Activated CD8-positive, alpha-beta T cell treated with anti-CD3 and anti-CD28 coated beads for 36 hours (primary cell): Measurements from ENCODE around the gene VDAC1. TPM values are rescaled to one million over a fixed set of nuclear protein-coding genes. Genes with fewer than 3 reads are reported as not detected.

Experiments
- ATAC-seq: fragments of 200-7000 bp; cut with Tn5 transposase; one replicate; pipeline ENCODE4 v1.10.0; 2021; ENCODE audit warnings: mild to moderate bottlenecking, moderate library complexity
- CTCF ChIA-PET: fragments of 350-600 bp; sonication (Branson Sonifier 250); formaldehyde crosslinking; loops from one replicate; lab custom pipeline; 2021; ENCODE audit warnings: antibody characterized with exemption; lab: Charles Lee
- POLR2A ChIA-PET: fragments of 350-600 bp; sonication (Branson Sonifier 250); formaldehyde crosslinking; loops from one replicate; lab custom pipeline; 2021; ENCODE audit warnings: antibody characterized with exemption; lab: Charles Lee
- DNase-seq: peaks from one replicate; pipeline ENCODE4 v3.0.0-alpha.2; 2020
- H3K27ac Mint-ChIP-seq: one replicate; pipeline ENCODE4 v1.8.0; 2021; ENCODE audit warnings: mild to moderate bottlenecking, mixed read lengths
- H3K27me3 Mint-ChIP-seq: one replicate; pipeline ENCODE4 v1.8.0; 2021; ENCODE audit warnings: mixed read lengths
- H3K36me3 Mint-ChIP-seq: one replicate; pipeline ENCODE4 v1.8.0; 2021; ENCODE audit warnings: low read depth, mixed read lengths
- H3K4me1 Mint-ChIP-seq: one replicate; pipeline ENCODE4 v1.8.0; 2021; ENCODE audit warnings: low read depth, mixed read lengths
- H3K4me3 Mint-ChIP-seq: one replicate; pipeline ENCODE4 v1.8.0; 2021; ENCODE audit warnings: mild to moderate bottlenecking, moderate library complexity, mixed read lengths
- H3K9me3 Mint-ChIP-seq: one replicate; pipeline ENCODE4 v1.8.0; 2021; ENCODE audit warnings: mixed read lengths
- intact Hi-C: fragments of 100-400 bp; cut with micrococcal nuclease; formaldehyde crosslinking; loops from one replicate; pipeline ENCODE4 v1.10.0; 2022
- total RNA-seq, 2 experiments: library from RNA; stranded (reverse); gene quantifications; one replicate each; pipeline ENCODE4 v1.2.3, GENCODE V29; 2021
- TF ChIP-seq, protein P1 (sequence below): fragments of 200-600 bp; IDR thresholded peaks from one replicate; pipeline ENCODE4 v1.8.0; 2022; ENCODE audit warnings: antibody characterized with exemption, mild to moderate bottlenecking

The VDAC1 gene
- total RNA-seq, 2 experiments from 2014 or later = 481 to 484 TPM

DNA sequence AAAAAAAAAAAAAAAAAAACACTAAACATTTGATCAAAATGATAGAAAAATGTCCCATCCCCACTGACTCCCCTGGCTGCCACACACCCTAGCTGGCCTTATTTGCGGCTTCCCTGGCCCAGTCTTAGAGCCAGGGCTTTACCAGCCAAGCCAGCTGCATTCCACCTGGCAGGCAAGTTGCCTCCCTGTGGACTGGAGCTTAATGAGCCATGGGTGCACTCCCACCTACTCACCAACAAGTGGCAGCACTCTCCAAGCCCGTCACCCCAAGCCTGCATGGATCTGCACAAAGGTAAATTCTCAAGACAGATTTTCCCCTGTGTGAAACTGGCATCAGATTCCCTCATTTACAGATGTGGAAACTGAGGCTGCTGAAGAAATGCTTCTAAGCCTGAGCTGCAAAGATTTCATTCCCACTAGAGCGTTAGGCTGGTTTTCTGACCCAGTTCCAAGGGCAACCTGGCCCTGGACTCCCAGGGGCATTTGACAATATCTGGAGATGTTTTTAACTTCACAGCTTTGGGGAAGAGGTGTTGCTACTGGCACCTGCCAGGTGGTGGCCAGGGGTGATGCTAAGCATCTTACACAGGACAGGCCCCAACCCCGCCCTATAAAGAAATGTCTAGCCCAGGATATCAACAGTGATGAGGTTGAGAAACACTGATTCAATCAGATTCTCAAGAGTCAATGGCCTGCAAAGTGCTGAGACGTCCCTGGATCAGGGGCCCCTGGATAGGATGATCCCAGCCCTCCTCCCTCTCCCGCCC is 21.9 kb upstream of the VDAC1 start:
- Mint-ChIP-seq H3K9me3 (no peaks in the 10 kb centered on the region), H3K27me3 (no peaks in the 10 kb centered on the region), H3K36me3 (no peaks in the 10 kb centered on the region), H3K4me1 (no peaks in the 10 kb centered on the region), H3K27ac (no peak overlapping the region), H3K4me3 (no peak overlapping the region)
- DNase-seq = peak; percentile 73
- intact Hi-C loops = no loop called here
- POLR2A ChIA-PET = interaction anchor here (1.3 kb wide), 1 partner anchor 24 kb away, joined by 3 read pairs; no protein-coding TSS in a partner anchor
- TF ChIP-seq, protein P1, sequence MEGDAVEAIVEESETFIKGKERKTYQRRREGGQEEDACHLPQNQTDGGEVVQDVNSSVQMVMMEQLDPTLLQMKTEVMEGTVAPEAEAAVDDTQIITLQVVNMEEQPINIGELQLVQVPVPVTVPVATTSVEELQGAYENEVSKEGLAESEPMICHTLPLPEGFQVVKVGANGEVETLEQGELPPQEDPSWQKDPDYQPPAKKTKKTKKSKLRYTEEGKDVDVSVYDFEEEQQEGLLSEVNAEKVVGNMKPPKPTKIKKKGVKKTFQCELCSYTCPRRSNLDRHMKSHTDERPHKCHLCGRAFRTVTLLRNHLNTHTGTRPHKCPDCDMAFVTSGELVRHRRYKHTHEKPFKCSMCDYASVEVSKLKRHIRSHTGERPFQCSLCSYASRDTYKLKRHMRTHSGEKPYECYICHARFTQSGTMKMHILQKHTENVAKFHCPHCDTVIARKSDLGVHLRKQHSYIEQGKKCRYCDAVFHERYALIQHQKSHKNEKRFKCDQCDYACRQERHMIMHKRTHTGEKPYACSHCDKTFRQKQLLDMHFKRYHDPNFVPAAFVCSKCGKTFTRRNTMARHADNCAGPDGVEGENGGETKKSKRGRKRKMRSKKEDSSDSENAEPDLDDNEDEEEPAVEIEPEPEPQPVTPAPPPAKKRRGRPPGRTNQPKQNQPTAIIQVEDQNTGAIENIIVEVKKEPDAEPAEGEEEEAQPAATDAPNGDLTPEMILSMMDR = peak; percentile 43
- peak; percentile 99 for ATAC-seq
- CTCF ChIA-PET = interaction anchor here (0.6 to 4.0 kb wide), 32 partner anchors 9 to 265 kb away, joined by 3 to 44 read pairs (median 4); partner anchors contain the start of gene VDAC1

DNA sequence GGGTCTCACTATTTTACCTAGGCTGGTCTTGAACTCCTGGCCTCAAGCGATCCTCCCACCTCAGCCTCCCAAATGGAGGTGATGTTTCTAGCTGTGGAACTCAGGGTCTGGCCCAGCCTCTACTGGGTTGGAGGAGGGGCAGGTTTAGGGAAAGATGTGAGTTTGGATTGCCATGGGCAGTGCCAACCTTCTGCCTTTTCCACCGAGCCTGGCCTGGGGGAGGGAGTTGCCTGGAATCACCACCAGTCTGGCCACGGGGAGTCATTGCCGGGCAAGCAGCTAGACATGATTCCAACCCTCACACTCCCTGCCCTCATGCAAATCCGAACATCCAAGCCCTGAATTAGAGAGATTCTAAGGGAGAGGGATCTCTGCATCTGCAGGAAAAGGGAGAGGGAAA is 21.0 kb upstream of the VDAC1 start:
- Mint-ChIP-seq H3K9me3 (no peaks in the 10 kb centered on the region), H3K36me3 (no peaks in the 10 kb centered on the region), H3K4me3 (no peak overlapping the region), H3K27ac (no peak overlapping the region), H3K27me3 (no peaks in the 10 kb centered on the region), H3K4me1 (no peaks in the 10 kb centered on the region)
- intact Hi-C loops = no loop called here
- ATAC-seq = no peak
- POLR2A ChIA-PET = interaction anchor here (0.7 kb wide), 1 partner anchor 31 kb away, joined by 3 read pairs; no protein-coding TSS in a partner anchor
- TF ChIP-seq, protein P1 = no peak
- DNase-seq = no peak
- CTCF ChIA-PET = interaction anchor here (0.7 to 4.0 kb wide), 17 partner anchors 10 to 255 kb away, joined by 3 to 44 read pairs (median 5); partner anchors contain the start of gene VDAC1

DNA sequence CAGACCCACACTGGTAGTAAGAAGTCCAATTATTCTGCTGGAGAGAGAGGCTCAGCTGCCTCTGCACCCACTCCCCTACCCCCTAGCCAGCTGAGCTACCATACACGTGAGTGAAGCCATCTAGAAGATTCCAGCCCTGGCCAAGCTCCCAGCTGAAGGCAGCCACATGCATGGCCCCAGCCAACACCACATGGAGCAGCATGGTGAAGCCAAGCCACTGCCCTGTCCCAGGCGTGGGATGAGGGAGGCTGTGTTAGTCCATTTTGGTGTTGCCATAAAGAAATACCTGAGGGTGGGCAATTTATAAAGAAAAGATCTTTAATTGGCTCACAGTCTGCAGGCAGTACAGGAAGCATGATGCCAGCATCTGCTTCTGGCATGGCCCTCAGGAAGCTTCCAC is 20.0 kb upstream of the VDAC1 start:
- ATAC-seq = no peak
- intact Hi-C loops = no loop called here

DNA sequence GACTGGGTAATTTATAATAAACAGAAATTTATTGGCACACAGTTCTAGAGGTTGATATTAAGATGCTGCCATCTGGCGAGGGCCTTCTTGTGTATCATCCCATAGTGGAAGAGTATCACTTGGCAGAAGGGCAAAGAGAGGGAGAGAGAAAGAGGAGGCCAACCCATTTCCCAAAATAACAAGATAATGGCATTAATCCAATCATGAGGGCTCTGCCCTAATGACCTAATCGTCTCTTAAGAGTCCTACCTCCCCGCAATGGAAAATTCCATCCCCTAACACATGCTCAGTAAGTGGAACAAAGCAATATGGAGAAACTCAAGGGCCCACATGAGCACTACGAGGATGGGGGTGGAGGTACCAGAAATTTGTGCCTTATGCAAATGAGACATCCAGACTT is 17.6 kb upstream of the VDAC1 start:
- H3K9me3 Mint-ChIP-seq = no peaks in the 10 kb centered on the region
- ChIA-PET POLR2A (no interaction called here), CTCF (interaction anchor here (1.6 kb wide), 1 partner anchor 17 kb away, joined by 4 read pairs; no protein-coding TSS in a partner anchor)
- no peak overlapping the region for H3K4me3 Mint-ChIP-seq
- no peaks in the 10 kb centered on the region for H3K4me1 Mint-ChIP-seq
- TF ChIP-seq, protein P1 = no peak
- H3K27me3 Mint-ChIP-seq = no peaks in the 10 kb centered on the region
- DNase-seq = no peak
- intact Hi-C loops = no loop called here
- H3K36me3 Mint-ChIP-seq = no peaks in the 10 kb centered on the region
- no peak for ATAC-seq
- no peak overlapping the region for H3K27ac Mint-ChIP-seq

More for the DNA sequence above, 20.0 kb upstream of the VDAC1 start:
- Mint-ChIP-seq H3K27ac (no peak overlapping the region), H3K4me1 (no peaks in the 10 kb centered on the region), H3K27me3 (no peaks in the 10 kb centered on the region), H3K4me3 (no peak overlapping the region), H3K36me3 (no peaks in the 10 kb centered on the region), H3K9me3 (no peaks in the 10 kb centered on the region)
- no peak for DNase-seq
- CTCF ChIA-PET = interaction anchor here (1.5 to 4.0 kb wide), 2 partner anchors 16 to 116 kb away, joined by 4 to 44 read pairs; no protein-coding TSS in a partner anchor
- POLR2A ChIA-PET = interaction anchor here (0.9 kb wide), 1 partner anchor 123 kb away, joined by 3 read pairs; no protein-coding TSS in a partner anchor
- TF ChIP-seq, protein P1 = no peak

DNA sequence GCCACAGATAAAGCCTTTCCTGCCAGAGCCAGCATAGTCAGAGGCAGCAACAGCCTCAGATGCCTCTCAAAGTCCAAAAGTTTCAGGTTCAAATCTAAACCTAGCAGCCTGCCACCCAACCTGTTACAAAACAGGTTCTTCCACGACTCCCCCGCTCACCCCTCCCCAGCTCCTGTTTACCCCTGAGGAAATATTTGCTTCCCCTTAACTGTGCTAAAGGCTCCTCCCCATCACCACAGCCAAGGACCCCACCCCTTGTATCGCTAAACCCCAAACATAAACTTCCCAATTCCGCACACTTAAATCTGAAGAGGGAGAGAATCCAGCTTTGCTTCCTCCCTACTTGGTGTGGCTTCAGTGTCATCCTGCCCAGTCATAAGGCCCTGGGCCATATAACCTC is 15.4 kb upstream of the VDAC1 start:
- H3K4me1 Mint-ChIP-seq = no peaks in the 10 kb centered on the region
- H3K9me3 Mint-ChIP-seq = no peaks in the 10 kb centered on the region
- intact Hi-C loops = no loop called here
- DNase-seq = no peak
- ChIA-PET CTCF (interaction anchor here (0.7 kb wide), 1 partner anchor 19 kb away, joined by 3 read pairs; no protein-coding TSS in a partner anchor), POLR2A (interaction anchor here (0.6 to 0.9 kb wide), 2 partner anchors 131 to 157 kb away, joined by 3 to 4 read pairs; partner anchors contain the start of gene SKP1)
- no peak for ATAC-seq
- TF ChIP-seq, protein P1 = no peak
- no peak overlapping the region for H3K27ac Mint-ChIP-seq
- no peak overlapping the region for H3K4me3 Mint-ChIP-seq
- H3K36me3 Mint-ChIP-seq = no peaks in the 10 kb centered on the region
- no peaks in the 10 kb centered on the region for H3K27me3 Mint-ChIP-seq
